Left lung (tissue), 10 donors: ENCODE data around the gene G3BP1. TPM values are rescaled to one million over a fixed set of nuclear protein-coding genes. Genes with fewer than 3 reads are reported as not detected.

Experiments
- ATAC-seq: fragments of 200-7000 bp; cut with Tn5 transposase; one replicate; pipeline ENCODE4 v1.9.1; 2020; ENCODE audit warnings: moderate library complexity
- DNase-seq, 4 donors: peaks; one replicate each; pipeline ENCODE4 v3.0.0-alpha.2; 2013 to 2020
- H3K27ac ChIP-seq, 2 donors: fragments of 200-600 bp; sonication (generic) in 1 of 2; one replicate each; pipeline versions ENCODE4 v1.5.0 to v1.8.0; 2020 to 2021
- H3K27me3 ChIP-seq, 2 donors: fragments of 200-600 bp; sonication (generic) in 1 of 2; one replicate each; pipeline versions ENCODE4 v1.5.0 to v1.8.0; 2020 to 2021
- H3K36me3 ChIP-seq, 2 donors: fragments of 200-600 bp; sonication (generic) in 1 of 2; one replicate each; pipeline versions ENCODE4 v1.5.0 to v1.8.0; 2020 to 2021
- H3K4me1 ChIP-seq, 2 donors: fragments of 200-600 bp; one replicate each; pipeline ENCODE4 v1.8.0; 2021
- H3K4me3 ChIP-seq, 2 donors: fragments of 200-600 bp; sonication (generic) in 1 of 2; one replicate each; pipeline versions ENCODE4 v1.5.0 to v1.8.0; 2020 to 2021; ENCODE audit warnings: mild to moderate bottlenecking in 1 of 2
- H3K9me3 ChIP-seq, 2 donors: fragments of 200-600 bp; sonication (generic) in 1 of 2; one replicate each; pipeline versions ENCODE4 v1.5.0 to v1.8.0; 2020 to 2021
- intact Hi-C, 2 donors: fragments of 100-400 bp; cut with DNase I; formaldehyde crosslinking; loops; one replicate each; pipeline versions ENCODE4 v1.11.2 to v1.14.2; 2022
- polyA plus RNA-seq, 6 donors: library from polyadenylated mRNA; unstranded; fragments of 120-200 nt; gene quantifications; one replicate each; pipeline ENCODE4 v1.2.1, GENCODE V29; 2013; ENCODE audit not compliant: insufficient read length in 6 of 6
- total RNA-seq, 2 donors: library from RNA; stranded (reverse); fragmentation: NEBNext Ultra II Directional; extraction: Animal tissue kit (Norgen Biotek cat#: 25700); gene quantifications; one replicate each; pipeline ENCODE4 v1.2.1, GENCODE V29; 2021
- TF ChIP-seq, protein P1 (sequence below), 2 donors: fragments of 200-600 bp; sonication (generic) in 1 of 2; IDR thresholded peaks; one replicate each; pipeline versions ENCODE4 v1.5.0 to v1.8.0; 2021; ENCODE audit warnings: antibody characterized with exemption in 2 of 2
- donor health status: DM: no; HTN: yes; CAD: no.
- donor health status: DM: no; HTN: no; CAD: no.

G3BP1 gene
- total and polyA plus RNA-seq, 8 donors = 125 to 207 (median 146) TPM

DNA sequence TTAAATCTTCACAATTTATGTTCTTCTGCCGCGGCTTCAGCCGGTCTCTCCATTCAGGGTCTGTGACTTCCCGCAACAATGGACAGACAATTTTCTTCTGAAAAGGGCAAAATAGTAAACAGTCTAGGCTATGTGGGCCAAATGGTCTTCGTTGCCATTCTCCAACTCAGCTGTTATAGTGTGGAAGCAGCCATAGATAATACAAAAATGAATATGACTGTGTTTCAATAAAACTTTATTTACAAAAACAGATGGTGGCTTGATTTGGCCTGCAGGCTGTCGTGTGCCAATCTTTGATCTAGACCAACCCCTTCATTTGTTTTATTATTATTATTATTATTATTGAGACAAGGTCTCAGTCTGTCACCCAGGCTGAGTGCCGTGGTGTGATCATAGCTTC lies 41.4 kb upstream of the G3BP1 start:
- DNase-seq (no peak), ATAC-seq (no peak)
- Histone ChIP-seq H3K4me3 (no peak overlapping the region), H3K27me3 (no peaks in the 10 kb centered on the region), H3K9me3 (peaks cover 0 to 10% of the 10 kb centered on the region in 2 donors), H3K36me3 (no peaks in the 10 kb centered on the region), H3K27ac (no peak overlapping the region), H3K4me1 (no peaks in the 10 kb centered on the region)
- TF ChIP-seq, protein P1, sequence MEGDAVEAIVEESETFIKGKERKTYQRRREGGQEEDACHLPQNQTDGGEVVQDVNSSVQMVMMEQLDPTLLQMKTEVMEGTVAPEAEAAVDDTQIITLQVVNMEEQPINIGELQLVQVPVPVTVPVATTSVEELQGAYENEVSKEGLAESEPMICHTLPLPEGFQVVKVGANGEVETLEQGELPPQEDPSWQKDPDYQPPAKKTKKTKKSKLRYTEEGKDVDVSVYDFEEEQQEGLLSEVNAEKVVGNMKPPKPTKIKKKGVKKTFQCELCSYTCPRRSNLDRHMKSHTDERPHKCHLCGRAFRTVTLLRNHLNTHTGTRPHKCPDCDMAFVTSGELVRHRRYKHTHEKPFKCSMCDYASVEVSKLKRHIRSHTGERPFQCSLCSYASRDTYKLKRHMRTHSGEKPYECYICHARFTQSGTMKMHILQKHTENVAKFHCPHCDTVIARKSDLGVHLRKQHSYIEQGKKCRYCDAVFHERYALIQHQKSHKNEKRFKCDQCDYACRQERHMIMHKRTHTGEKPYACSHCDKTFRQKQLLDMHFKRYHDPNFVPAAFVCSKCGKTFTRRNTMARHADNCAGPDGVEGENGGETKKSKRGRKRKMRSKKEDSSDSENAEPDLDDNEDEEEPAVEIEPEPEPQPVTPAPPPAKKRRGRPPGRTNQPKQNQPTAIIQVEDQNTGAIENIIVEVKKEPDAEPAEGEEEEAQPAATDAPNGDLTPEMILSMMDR (IDR thresholded peaks at IDR 0.05) = no peak
- intact Hi-C loops = no loop called here

GRCh38 chr5:151733358-151734063 lies 38.2 kb upstream of the G3BP1 start:
- Histone ChIP-seq H3K4me1 (no peaks in the 10 kb centered on the region), H3K9me3 (peaks cover 0 to 10% of the 10 kb centered on the region in 2 donors), H3K4me3 (no peak overlapping the region), H3K36me3 (no peaks in the 10 kb centered on the region), H3K27ac (no peak overlapping the region), H3K27me3 (no peaks in the 10 kb centered on the region)
- intact Hi-C loops = no loop called here
- ATAC-seq = no peak
- no peak for DNase-seq
- TF ChIP-seq, protein P1 (IDR thresholded peaks at IDR 0.05) = no peak

GRCh38 chr5:151734064-151734408 lies 37.7 kb upstream of the G3BP1 start:
- no peak overlapping the region for H3K27ac ChIP-seq
- DNase-seq (no peak), ATAC-seq (no peak)
- H3K9me3 ChIP-seq = peaks cover 0 to 10% of the 10 kb centered on the region in 2 donors
- no peaks in the 10 kb centered on the region for H3K36me3 ChIP-seq
- TF ChIP-seq, protein P1 (IDR thresholded peaks at IDR 0.05) = no peak
- H3K4me3 ChIP-seq = no peak overlapping the region
- no peaks in the 10 kb centered on the region for H3K27me3 ChIP-seq
- H3K4me1 ChIP-seq = no peaks in the 10 kb centered on the region
- intact Hi-C loops = no loop called here

DNA sequence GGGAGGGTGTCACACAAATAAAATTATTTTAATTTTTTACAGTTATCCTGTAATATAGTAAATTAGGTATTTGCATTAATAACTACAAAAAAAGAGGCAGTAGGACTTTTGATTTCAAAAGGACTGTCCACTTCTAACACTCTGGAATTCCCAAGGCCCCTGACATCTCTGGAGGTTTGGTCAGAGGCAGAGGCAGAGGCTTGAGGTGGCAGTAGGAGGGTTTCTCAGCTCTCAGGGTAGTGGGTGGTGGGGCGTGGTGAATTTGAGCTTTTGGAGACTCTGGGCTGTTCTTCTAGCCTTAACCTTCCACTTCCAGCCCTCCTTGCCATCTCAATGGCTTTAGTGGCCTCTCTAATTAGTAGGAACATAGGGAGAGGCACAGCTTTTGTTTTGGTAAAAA lies 36.1 kb upstream of the G3BP1 start:
- Histone ChIP-seq H3K4me1 (peaks cover 7 to 8% of the 10 kb centered on the region in 2 donors), H3K9me3 (no peaks in the 10 kb centered on the region), H3K27ac (no peak overlapping the region), H3K27me3 (no peaks in the 10 kb centered on the region), H3K4me3 (no peak overlapping the region), H3K36me3 (no peaks in the 10 kb centered on the region)
- ATAC-seq = no peak
- intact Hi-C loops = no loop called here
- TF ChIP-seq, protein P1 (IDR thresholded peaks at IDR 0.05) = no peak
- DNase-seq = no peak

DNA sequence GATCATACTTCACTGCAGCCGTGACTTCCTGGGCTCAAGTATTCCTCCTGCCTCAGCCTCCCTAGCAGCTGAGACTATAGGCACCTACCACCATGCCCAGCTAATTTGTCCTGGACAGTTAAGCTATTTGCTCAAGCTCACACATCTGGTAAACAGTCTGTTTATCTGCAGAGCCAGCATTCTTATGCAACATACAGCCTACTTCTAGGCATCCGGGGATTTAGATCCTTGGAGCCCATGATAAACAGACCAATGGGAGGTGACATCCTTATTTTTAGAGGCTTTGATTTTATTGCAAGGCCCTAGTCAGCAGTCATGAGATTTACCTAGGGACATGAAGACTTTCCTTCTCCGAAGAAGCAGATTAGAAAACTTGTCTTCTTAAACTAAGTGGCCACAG lies 34.3 kb upstream of the G3BP1 start:
- DNase-seq (no peak), ATAC-seq (no peak)
- TF ChIP-seq, protein P1 (IDR thresholded peaks at IDR 0.05) = no peak
- no peaks in the 10 kb centered on the region for H3K27me3 ChIP-seq
- H3K4me1 ChIP-seq = peaks cover 18% of the 10 kb centered on the region in 2 donors
- peaks cover 0 to 11% of the 10 kb centered on the region in 2 donors for H3K36me3 ChIP-seq
- no peak overlapping the region for H3K4me3 ChIP-seq
- H3K27ac ChIP-seq = no peak overlapping the region
- no peaks in the 10 kb centered on the region for H3K9me3 ChIP-seq
- intact Hi-C loops = no loop called here
